OCI-LY1 (cell line): Measurements from ENCODE around the gene OR52E8.

Experiments used
- H2AFZ ChIP-seq: fragments of 200-600 bp; sonication (generic), shearing (Covaris generic); 2 replicates; pipeline ENCODE4 v1.6.0; 2014; ENCODE audit warnings: antibody characterized with exemption, mild to moderate bottlenecking, low read length
- H3F3A ChIP-seq: fragments of 200-600 bp; sonication (generic), shearing (Covaris generic); 2 replicates; pipeline ENCODE4 v1.6.0; 2014; ENCODE audit warnings: mild to moderate bottlenecking, antibody characterized with exemption, low read length, moderate library complexity; ENCODE audit not compliant: insufficient read depth
- H3K27ac ChIP-seq: fragments of 200-600 bp; sonication (generic); 2 replicates; pipeline ENCODE4 v1.5.1; 2014; ENCODE audit warnings: low read length, mixed run types, mild to moderate bottlenecking, low read depth; ENCODE audit not compliant: poor library complexity, severe bottlenecking
- H3K27me3 ChIP-seq: fragments of 200-600 bp; sonication (generic); 2 replicates; pipeline ENCODE4 v1.6.0; 2014; ENCODE audit warnings: antibody characterized with exemption, mild to moderate bottlenecking, low read length, moderate library complexity; ENCODE audit not compliant: insufficient read depth
- H3K36me3 ChIP-seq: fragments of 200-600 bp; sonication (generic); 2 replicates; pipeline ENCODE4 v1.6.1; 2014; ENCODE audit warnings: mild to moderate bottlenecking, antibody characterized with exemption, low read length, moderate library complexity, mixed read lengths; ENCODE audit not compliant: insufficient read depth
- H3K4me1 ChIP-seq: fragments of 200-600 bp; sonication (generic); 2 replicates; pipeline ENCODE4 v1.5.1; 2014; ENCODE audit warnings: mild to moderate bottlenecking, low read length, moderate library complexity; ENCODE audit not compliant: insufficient read depth, severe bottlenecking
- H3K4me2 ChIP-seq: fragments of 200-600 bp; sonication (generic), shearing (Covaris generic); 2 replicates; pipeline ENCODE4 v1.6.1; 2014; ENCODE audit warnings: low read length
- H3K4me3 ChIP-seq: fragments of 200-600 bp; sonication (generic); 2 replicates; pipeline ENCODE4 v1.5.1; 2014; ENCODE audit warnings: low read length, low read depth, mild to moderate bottlenecking, mixed read lengths; ENCODE audit not compliant: poor library complexity, severe bottlenecking
- H3K79me2 ChIP-seq: fragments of 200-600 bp; shearing (Covaris generic); 2 replicates; pipeline ENCODE4 v1.6.1; 2016; ENCODE audit warnings: mixed run types, low read length, mixed read lengths; ENCODE audit not compliant: insufficient read depth
- H3K9ac ChIP-seq: fragments of 200-600 bp; sonication (generic), shearing (Covaris generic); 2 replicates; pipeline ENCODE4 v1.6.1; 2014; ENCODE audit warnings: mild to moderate bottlenecking, low read length, mixed read lengths
- H3K9me2 ChIP-seq: fragments of 200-600 bp; sonication (generic), shearing (Covaris generic); 2 replicates; pipeline ENCODE4 v1.6.1; 2014; ENCODE audit warnings: low read depth, mild to moderate bottlenecking, low read length, mixed read lengths
- H3K9me3 ChIP-seq: fragments of 200-600 bp; shearing (Covaris generic); 2 replicates; pipeline ENCODE4 v1.6.1; 2014; ENCODE audit warnings: low read length, mixed read lengths
- H4K20me1 ChIP-seq: fragments of 200-600 bp; sonication (generic), shearing (Covaris generic); 2 replicates; pipeline ENCODE4 v1.6.0; 2016; ENCODE audit warnings: mild to moderate bottlenecking, low read length; ENCODE audit not compliant: insufficient read depth
- EZH2 ChIP-seq: fragments of 200-600 bp; sonication (generic), shearing (Covaris generic); IDR thresholded peaks from 2 replicates; pipeline ENCODE4 v1.8.0; 2017; ENCODE audit warnings: borderline replicate concordance, mixed run types, mild to moderate bottlenecking, antibody characterized with exemption, low read length, moderate library complexity, mixed read lengths
- TF ChIP-seq, protein P1 (sequence below): fragments of 200-600 bp; sonication (generic), shearing (Covaris generic); IDR thresholded peaks from 2 replicates; pipeline ENCODE4 v1.5.1; 2017; ENCODE audit warnings: mild to moderate bottlenecking, antibody characterized with exemption, low read length, moderate library complexity, mixed read lengths

OR52E8 gene

DNA sequence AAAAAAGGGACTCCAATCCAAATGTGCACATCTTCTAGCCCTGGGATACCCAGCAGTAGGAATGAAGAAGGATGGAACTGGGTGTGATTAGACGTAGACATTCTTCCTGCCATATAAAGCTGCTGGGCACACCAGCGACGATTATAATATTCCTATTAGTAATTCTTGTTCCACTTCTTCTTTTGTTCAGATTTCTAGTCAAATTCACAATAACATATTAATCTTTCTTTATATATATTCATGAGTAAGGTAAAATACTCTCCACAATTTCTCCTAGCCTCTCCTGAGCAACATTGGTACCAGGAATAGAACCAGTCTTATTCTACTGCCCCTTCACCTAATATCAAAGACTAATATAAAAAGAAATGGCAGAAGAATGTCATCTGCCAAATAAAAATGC lies at the start of gene OR52E8:
Gene OR52E8, minus strand, starts transcription at position 101 of the 400 bp plus-strand sequence. Its CDS starts 0 bp downstream, at position 101.
- Histone ChIP-seq H3K36me3 (no peaks in the 10 kb centered on the region), H3K4me3 (no peak within 1 kb of the TSS), H3K4me1 (no peaks in the 10 kb centered on the region), H2AFZ (no peak within 1 kb of the TSS), H3K9ac (no peak within 1 kb of the TSS), H3K27me3 (no peaks in the 10 kb centered on the region), H3K79me2 (no peaks in the 10 kb centered on the region), H4K20me1 (no peaks in the 10 kb centered on the region), H3K27ac (no peak within 1 kb of the TSS), H3F3A (no peaks in the 10 kb centered on the region), H3K4me2 (no peak within 1 kb of the TSS), H3K9me2 (no peaks in the 10 kb centered on the region), H3K9me3 (no peaks in the 10 kb centered on the region)
- TF ChIP-seq, protein P1, sequence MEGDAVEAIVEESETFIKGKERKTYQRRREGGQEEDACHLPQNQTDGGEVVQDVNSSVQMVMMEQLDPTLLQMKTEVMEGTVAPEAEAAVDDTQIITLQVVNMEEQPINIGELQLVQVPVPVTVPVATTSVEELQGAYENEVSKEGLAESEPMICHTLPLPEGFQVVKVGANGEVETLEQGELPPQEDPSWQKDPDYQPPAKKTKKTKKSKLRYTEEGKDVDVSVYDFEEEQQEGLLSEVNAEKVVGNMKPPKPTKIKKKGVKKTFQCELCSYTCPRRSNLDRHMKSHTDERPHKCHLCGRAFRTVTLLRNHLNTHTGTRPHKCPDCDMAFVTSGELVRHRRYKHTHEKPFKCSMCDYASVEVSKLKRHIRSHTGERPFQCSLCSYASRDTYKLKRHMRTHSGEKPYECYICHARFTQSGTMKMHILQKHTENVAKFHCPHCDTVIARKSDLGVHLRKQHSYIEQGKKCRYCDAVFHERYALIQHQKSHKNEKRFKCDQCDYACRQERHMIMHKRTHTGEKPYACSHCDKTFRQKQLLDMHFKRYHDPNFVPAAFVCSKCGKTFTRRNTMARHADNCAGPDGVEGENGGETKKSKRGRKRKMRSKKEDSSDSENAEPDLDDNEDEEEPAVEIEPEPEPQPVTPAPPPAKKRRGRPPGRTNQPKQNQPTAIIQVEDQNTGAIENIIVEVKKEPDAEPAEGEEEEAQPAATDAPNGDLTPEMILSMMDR, result no peak
- no peak for TF ChIP-seq EZH2

- Histone ChIP-seq H3K4me3 (no peak overlapping the region), H2AFZ (no peak overlapping the region), H3F3A (no peaks in the 10 kb centered on the region), H3K9ac (no peak overlapping the region), H3K36me3 (no peaks in the 10 kb centered on the region), H3K27me3 (no peaks in the 10 kb centered on the region), H3K4me2 (no peak overlapping the region), H3K9me2 (no peaks in the 10 kb centered on the region), H3K9me3 (no peaks in the 10 kb centered on the region), H4K20me1 (no peaks in the 10 kb centered on the region), H3K79me2 (no peaks in the 10 kb centered on the region), H3K4me1 (no peaks in the 10 kb centered on the region), H3K27ac (no peak overlapping the region)
- TF ChIP-seq, protein P1, result no peak
- no peak for TF ChIP-seq EZH2
These were observed 42.0 kb upstream of the OR52E8 start for GRCh38 chr11:5899534-5899933.

GRCh38 chr11:5892908-5893307 lies 35.4 kb upstream of the OR52E8 start, which contains the start of gene OR52E5:
OR52E5 (plus strand) TSS chr11:5893208; CDS start chr11:5900777, 7,569 bp downstream.
- no peaks in the 10 kb centered on the region for H3K9me3 ChIP-seq
- H3K4me1 ChIP-seq, result no peaks in the 10 kb centered on the region
- H3K79me2 ChIP-seq, result no peaks in the 10 kb centered on the region
- H2AFZ ChIP-seq, result no peak within 1 kb of the TSS
- no peaks in the 10 kb centered on the region for H4K20me1 ChIP-seq
- no peak within 1 kb of the TSS for H3K4me3 ChIP-seq
- no peaks in the 10 kb centered on the region for H3K27me3 ChIP-seq
- H3K27ac ChIP-seq, result no peak within 1 kb of the TSS
- TF ChIP-seq, protein P1, result no peak
- no peak for TF ChIP-seq EZH2
- no peak within 1 kb of the TSS for H3K9ac ChIP-seq
- H3K4me2 ChIP-seq, result no peak within 1 kb of the TSS
- no peaks in the 10 kb centered on the region for H3K36me3 ChIP-seq
- H3F3A ChIP-seq, result no peaks in the 10 kb centered on the region
- no peaks in the 10 kb centered on the region for H3K9me2 ChIP-seq
